Uterus (tissue), 2 donors: Measurements from ENCODE around the gene THSD7B.

Experiments used
- CTCF ChIP-seq, 4 experiments: fragments of 200-600 bp in 2 of 4; fragments of 450-650 bp in 2 of 4; sonication (generic) in 2 of 4; IDR thresholded peaks; one replicate each; pipeline ENCODE4 v1.5.1; 2016 to 2019; ENCODE audit warnings: antibody characterized with exemption in 4 of 4, mild to moderate bottlenecking in 2 of 4, moderate library complexity in 1 of 4
- POLR2A ChIP-seq, 2 donors: fragments of 450-650 bp; IDR thresholded peaks; one replicate each; pipeline ENCODE4 v1.6.1; 2016; ENCODE audit warnings: antibody characterized with exemption in 2 of 2, mild to moderate bottlenecking in 1 of 2, moderate library complexity in 1 of 2

GRCh38 chr2:137009953-137010352 lies 244.6 kb downstream of the THSD7B start:
- TF ChIP-seq CTCF (IDR thresholded peaks at IDR 0.05) (no peak), POLR2A (IDR thresholded peaks at IDR 0.05) (no peak)
